T47D (cell line): ENCODE results near the gene CEP85.
A peak's percentile ranks its signal among the peaks of the same experiment; 100 is the strongest.
"Not testable (repeated sequence)": the region's sequence is repeated elsewhere in the genome, so short reads cannot be mapped to it uniquely, and the experiment has no call there.

Experiments
- DNase-seq, 2 experiments: peaks; one replicate each; pipeline versions ENCODE4 v3.0.0 to v3.0.0-alpha.2; 2011 to 2012; ENCODE audit warnings: low read depth in 1 of 2, low spot score in 1 of 2
- JUND ChIP-seq: IDR thresholded peaks from 2 replicates; pipeline ENCODE4 v1.6.1; 2012; ENCODE audit warnings: low read depth
- in situ Hi-C: cut with HindIII; loops from 2 replicates; pipeline ENCODE4 v1.10.0; 2016; ENCODE audit warnings: low sequenced_read_pairs, low pct_unique_long_range_greater_than_20kb

CEP85 gene

GRCh38 chr1:26210147-26210870, 23.7 kb upstream of the CEP85 start:
- DNase-seq: no peak
- in situ Hi-C loops: no loop called here
- TF ChIP-seq JUND: no peak

- in situ Hi-C loops: no loop called here
- no peak for DNase-seq
- TF ChIP-seq JUND: no peak
Measured at GRCh38 chr1:26212726-26213125, 21.3 kb upstream of the CEP85 start.

GRCh38 chr1:26213335-26213905, 20.6 kb upstream of the CEP85 start:
- in situ Hi-C loops: no loop called here
- no peak for DNase-seq
- TF ChIP-seq JUND: no peak

GRCh38 chr1:26215246-26215645, 18.8 kb upstream of the CEP85 start:
- no peak for DNase-seq
- TF ChIP-seq JUND: no peak
- in situ Hi-C loops: no loop called here

- no peak for DNase-seq
- no peak for TF ChIP-seq JUND
- in situ Hi-C loops: no loop called here
Measured at GRCh38 chr1:26218906-26219494, 15.0 kb upstream of the CEP85 start.

- no peak for TF ChIP-seq JUND
- in situ Hi-C loops: no loop called here
- DNase-seq: no peak
Measured at GRCh38 chr1:26220199-26220912, 13.6 kb upstream of the CEP85 start.

GRCh38 chr1:26221094-26221493, 12.9 kb upstream of the CEP85 start:
- no peak for DNase-seq
- TF ChIP-seq JUND: no peak
- in situ Hi-C loops: no loop called here

- in situ Hi-C loops: no loop called here
- TF ChIP-seq JUND: no peak
- DNase-seq: no peak
Measured at GRCh38 chr1:26224606-26225005, 9.4 kb upstream of the CEP85 start.

GRCh38 chr1:26225033-26225831, 8.8 kb upstream of the CEP85 start:
- in situ Hi-C loops: no loop called here
- no peak for DNase-seq
- TF ChIP-seq JUND: no peak

GRCh38 chr1:26230682-26231081, 3.3 kb upstream of the CEP85 start:
- in situ Hi-C loops, DNase-seq: not testable (repeated sequence)

- DNase-seq: peak in 1 of 2 experiments; percentile 43
- TF ChIP-seq JUND: no peak
- in situ Hi-C loops: no loop called here
Measured at GRCh38 chr1:26234644-26235370, 807 bp downstream of the CEP85 start.
